Heart left ventricle (tissue), 13 donors: ENCODE measurements around the gene CD81.

Source experiments
- POLR2A ChIP-seq, 2 donors: fragments of 450-650 bp; IDR thresholded peaks; one replicate each; pipeline ENCODE4 v1.6.1; 2017; ENCODE audit warnings: antibody characterized with exemption in 2 of 2, mild to moderate bottlenecking in 2 of 2, moderate library complexity in 2 of 2
- TF ChIP-seq, protein P1 (sequence below), 12 donors: fragments of 200-600 bp; sonication (generic) in 4 of 12; IDR thresholded peaks; one replicate each; pipeline versions ENCODE4 v1.5.0 to v1.8.0; 2018 to 2022; ENCODE audit warnings: antibody characterized with exemption in 12 of 12, mild to moderate bottlenecking in 5 of 12
- donor health status: ischemic (EF 13 %, LVEDD 7.1; RV severe dilation, severe dysfunction).
- donor health status: DM: no; HTN: yes; CAD: no.
- donor health status: DM: no; HTN: no; CAD: no.
- donor health status: ischemic (EF 25% LVEDD 6.9; RV normal size, moderate dysfunction).
- donor health status: ischemic (EF 25% LVEDD 5.7; RV mildly dilated, moderate dysfunction).
- donor health status: ischemic (EF 35%, LVEDD 5.7; RV mildly dilated, moderate dysfunction).
- donor health status: nonischemic (EF 11% LVEDD 7.7; RV severe dilation, severe dysfunction).
- donor health status: DM: yes; HTN: yes; CAD: no.
- donor health status: PGD.
- donor health status: ischemic (EF 29% LVEDD 5.4; RV normal size, mild dysfunction).
- donor health status: nonischemic (EF 23%, LVEDD 6.1; RV moderate dilation, normal function).

GRCh38 chr11:2375964-2376551, 1.1 kb upstream of the CD81 start:
- TF ChIP-seq, protein P1, sequence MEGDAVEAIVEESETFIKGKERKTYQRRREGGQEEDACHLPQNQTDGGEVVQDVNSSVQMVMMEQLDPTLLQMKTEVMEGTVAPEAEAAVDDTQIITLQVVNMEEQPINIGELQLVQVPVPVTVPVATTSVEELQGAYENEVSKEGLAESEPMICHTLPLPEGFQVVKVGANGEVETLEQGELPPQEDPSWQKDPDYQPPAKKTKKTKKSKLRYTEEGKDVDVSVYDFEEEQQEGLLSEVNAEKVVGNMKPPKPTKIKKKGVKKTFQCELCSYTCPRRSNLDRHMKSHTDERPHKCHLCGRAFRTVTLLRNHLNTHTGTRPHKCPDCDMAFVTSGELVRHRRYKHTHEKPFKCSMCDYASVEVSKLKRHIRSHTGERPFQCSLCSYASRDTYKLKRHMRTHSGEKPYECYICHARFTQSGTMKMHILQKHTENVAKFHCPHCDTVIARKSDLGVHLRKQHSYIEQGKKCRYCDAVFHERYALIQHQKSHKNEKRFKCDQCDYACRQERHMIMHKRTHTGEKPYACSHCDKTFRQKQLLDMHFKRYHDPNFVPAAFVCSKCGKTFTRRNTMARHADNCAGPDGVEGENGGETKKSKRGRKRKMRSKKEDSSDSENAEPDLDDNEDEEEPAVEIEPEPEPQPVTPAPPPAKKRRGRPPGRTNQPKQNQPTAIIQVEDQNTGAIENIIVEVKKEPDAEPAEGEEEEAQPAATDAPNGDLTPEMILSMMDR (IDR thresholded peaks at IDR 0.05): no peak
- no peak for TF ChIP-seq POLR2A (IDR thresholded peaks at IDR 0.05)
